GM18951 (cell line): ENCODE data around the gene CPEB4.

Experiments
- POLR2A ChIP-seq: IDR thresholded peaks from 4 replicates; pipeline ENCODE4 v1.6.1; 2011; ENCODE audit warnings: mild to moderate bottlenecking; ENCODE audit not compliant: insufficient read length, insufficient read depth; ENCODE audit errors: extremely low read depth
- in situ Hi-C: fragments of 300-500 bp; cut with MboI; formaldehyde crosslinking; loops from one replicate; pipeline ENCODE4 v1.12.0; 2022; ENCODE audit warnings: low sequenced_read_pairs, mixed read lengths, inconsistent platforms; ENCODE audit not compliant: unreplicated experiment

The CPEB4 gene

GRCh38 chr5:173866858-173867679 is 21.1 kb upstream of the CPEB4 start:
- in situ Hi-C loops: no loop called here

GRCh38 chr5:173868096-173868880 is 19.9 kb upstream of the CPEB4 start:
- TF ChIP-seq POLR2A: no peak
- in situ Hi-C loops: no loop called here

More at GRCh38 chr5:173866858-173867679, 21.1 kb upstream of the CPEB4 start:
- TF ChIP-seq POLR2A: no peak

GRCh38 chr5:173869316-173869715 is 18.8 kb upstream of the CPEB4 start:
- in situ Hi-C loops: no loop called here
- TF ChIP-seq POLR2A: no peak

- no peak for TF ChIP-seq POLR2A
- in situ Hi-C loops: no loop called here
Measured at GRCh38 chr5:173872957-173873305, 15.2 kb upstream of the CPEB4 start.

- no peak for TF ChIP-seq POLR2A
- in situ Hi-C loops: no loop called here
Measured at GRCh38 chr5:173873306-173873922, 14.7 kb upstream of the CPEB4 start.

GRCh38 chr5:173875189-173875588 is 13.0 kb upstream of the CPEB4 start:
- in situ Hi-C loops: no loop called here
- no peak for TF ChIP-seq POLR2A

- no peak for TF ChIP-seq POLR2A
- in situ Hi-C loops: no loop called here
Measured at GRCh38 chr5:173878224-173878967, 9.8 kb upstream of the CPEB4 start.

- no peak for TF ChIP-seq POLR2A
- in situ Hi-C loops: no loop called here
Measured at GRCh38 chr5:173880306-173880985, 7.7 kb upstream of the CPEB4 start.

GRCh38 chr5:173881811-173882575 is 6.2 kb upstream of the CPEB4 start:
- in situ Hi-C loops: no loop called here
- TF ChIP-seq POLR2A: no peak

GRCh38 chr5:173882632-173883031 is 5.5 kb upstream of the CPEB4 start:
- TF ChIP-seq POLR2A: no peak
- in situ Hi-C loops: no loop called here

GRCh38 chr5:173883347-173883924 is 4.7 kb upstream of the CPEB4 start:
- TF ChIP-seq POLR2A: no peak
- in situ Hi-C loops: no loop called here
